ENCODE data around the gene ISCU. TPM values are rescaled to one million over a fixed set of nuclear protein-coding genes. Genes with fewer than 3 reads are reported as not detected.
"Not testable (repeated sequence)": the region's sequence is repeated elsewhere in the genome, so short reads cannot be mapped to it uniquely, and the experiment has no call there.

Gene ISCU
- polyA plus RNA-seq, 1 of the 3 experiments (the other 2 are of a cell fraction) = 165 TPM

GRCh38 chr12:108553799-108554198, 8.6 kb upstream of the ISCU start:
- POLR2A ChIA-PET = no interaction called here
- 98% methylated on average over 5 of the region's 5 CpGs for WGBS (ENCODE audit: low lambda C conversion rate)
- H3K27me3 ChIP-seq (ENCODE audit: insufficient read depth) = no peaks in the 10 kb centered on the region
- no peak overlapping the region for H3K27ac ChIP-seq (ENCODE audit: low read depth in 2 of 2, low read length in 1 of 2)
- peaks cover 100% of the 10 kb centered on the region for H3K79me2 ChIP-seq (ENCODE audit: insufficient read depth)
- CTCF ChIA-PET = interaction anchor here (1.6 kb wide), 2 partner anchors 27 to 42 kb away, joined by 3 read pairs; no protein-coding TSS in a partner anchor
- H3K36me3 ChIP-seq (replicated peaks in 1 of 2; ENCODE audit: control insufficient read depth in 1 of 2, insufficient read depth in 2 of 2, low read length in 1 of 2) = peaks cover 9 to 12% of the 10 kb centered on the region in 2 experiments
- TF ChIP-seq TCF12 (IDR thresholded peaks at IDR 0.05) (no peak), REST (IDR thresholded peaks at IDR 0.05; ENCODE audit: low read depth, low read length) (no peak), FOSL2 (IDR thresholded peaks at IDR 0.05; ENCODE audit: borderline replicate concordance, low read depth) (no peak), ZBTB33 (IDR thresholded peaks at IDR 0.05; ENCODE audit: borderline replicate concordance, low read depth) (no peak), CHD2 (IDR thresholded peaks at IDR 0.05; ENCODE audit: low read length, partially characterized antibody) (no peak), GATA2 (CRISPR knock-in tag; IDR thresholded peaks at IDR 0.05) (no peak), YY1 (IDR thresholded peaks at IDR 0.05; ENCODE audit: low read depth) (no peak), POLR2AphosphoS5 (IDR thresholded peaks at IDR 0.05; ENCODE audit: low read depth, low read length) (no peak), GABPA (IDR thresholded peaks at IDR 0.05; ENCODE audit: low read depth) (no peak)
- H3F3A ChIP-seq (replicated peaks; ENCODE audit: insufficient read depth) = no peaks in the 10 kb centered on the region
- H3K4me3 ChIP-seq (ENCODE audit: low read depth in 2 of 2, low read length in 1 of 2) = no peak overlapping the region
- H3K9me3 ChIP-seq = no peaks in the 10 kb centered on the region
- no peak for DNase-seq
- H4K20me1 ChIP-seq (ENCODE audit: insufficient read depth) = peaks cover 90% of the 10 kb centered on the region
- H3K4me2 ChIP-seq = no peak overlapping the region
- no peaks in the 10 kb centered on the region for H3K9me2 ChIP-seq
- H3K4me1 ChIP-seq (ENCODE audit: control insufficient read depth in 1 of 2, insufficient read depth in 2 of 2, low read depth in 1 of 2, low read length in 1 of 2) = peaks cover 4 to 6% of the 10 kb centered on the region in 2 experiments; a peak in 3 of 4 replicates
- H3K9ac ChIP-seq = no peak overlapping the region
- H2AFZ ChIP-seq (ENCODE audit: low read depth) = no peak overlapping the region

- POLR2A ChIA-PET; H2AFZ ChIP-seq (ENCODE audit: low read depth); H3K9ac ChIP-seq; H3K27me3 ChIP-seq (ENCODE audit: insufficient read depth); H3K9me2 ChIP-seq; H3K27ac ChIP-seq (ENCODE audit: low read depth in 2 of 2, low read length in 1 of 2); H3K4me3 ChIP-seq (ENCODE audit: low read depth in 2 of 2, low read length in 1 of 2); DNase-seq; H3K36me3 ChIP-seq (replicated peaks in 1 of 2; ENCODE audit: control insufficient read depth in 1 of 2, insufficient read depth in 2 of 2, low read length in 1 of 2); H3F3A ChIP-seq (replicated peaks; ENCODE audit: insufficient read depth); H3K9me3 ChIP-seq: not testable (repeated sequence)
- Histone ChIP-seq H3K79me2 (ENCODE audit: insufficient read depth) (peaks cover 100% of the 10 kb centered on the region), H3K4me2 (0 out of 2 replicates have a peak overlapping the region, but pooled peaks have one; percentile 4), H4K20me1 (ENCODE audit: insufficient read depth) (peaks cover 79% of the 10 kb centered on the region), H3K4me1 (ENCODE audit: control insufficient read depth in 1 of 2, insufficient read depth in 2 of 2, low read depth in 1 of 2, low read length in 1 of 2) (peaks cover 4 to 15% of the 10 kb centered on the region in 2 experiments; a peak in 3 of 4 replicates)
- 91% methylated on average over 9 of the region's 9 CpGs for WGBS (ENCODE audit: low lambda C conversion rate)
- CTCF ChIA-PET = interaction anchor here (3.1 kb wide), 1 partner anchor 63 kb away, joined by 18 read pairs; no protein-coding TSS in a partner anchor
Measured at GRCh38 chr12:108555383-108555782, 7.0 kb upstream of the ISCU start.

Measured in SK-N-SH (cell line).